Right lobe of liver (tissue), 6 donors: Measurements from ENCODE around the gene ZNF286A. TPM values are rescaled to one million over a fixed set of nuclear protein-coding genes. Genes with fewer than 3 reads are reported as not detected.

Source experiments
- ATAC-seq, 4 donors: fragments of 200-7000 bp; cut with Tn5 transposase; one replicate each; pipeline ENCODE4 v1.9.1; 2020; ENCODE audit warnings: mild to moderate bottlenecking in 4 of 4, moderate library complexity in 4 of 4
- DNase-seq, 3 donors: peaks; one replicate each; pipeline ENCODE4 v3.0.0-alpha.2; 2020
- H3K27ac ChIP-seq, 3 donors: fragments of 200-600 bp; one replicate each; pipeline ENCODE4 v1.8.0; 2022
- H3K27me3 ChIP-seq, 2 donors: fragments of 200-600 bp; one replicate each; pipeline ENCODE4 v1.8.0; 2022
- H3K36me3 ChIP-seq, 4 donors: fragments of 200-600 bp; sonication (generic) in 1 of 4; one replicate each; pipeline versions ENCODE4 v1.5.1 to v1.8.0; 2017 to 2022; ENCODE audit warnings: control low read depth in 1 of 4
- H3K4me1 ChIP-seq, 4 donors: fragments of 200-600 bp; sonication (generic) in 1 of 4; one replicate each; pipeline versions ENCODE4 v1.5.1 to v1.8.0; 2017 to 2022; ENCODE audit warnings: control low read depth in 1 of 4
- H3K4me3 ChIP-seq, 3 donors: fragments of 200-600 bp; one replicate each; pipeline ENCODE4 v1.8.0; 2022
- H3K9me3 ChIP-seq, 4 donors: fragments of 200-600 bp; sonication (generic) in 1 of 4; one replicate each; pipeline versions ENCODE4 v1.5.1 to v1.8.0; 2017 to 2022; ENCODE audit warnings: control low read depth in 1 of 4
- POLR2A ChIP-seq: fragments of 450-650 bp; IDR thresholded peaks from one replicate; pipeline ENCODE4 v1.6.1; 2017; ENCODE audit warnings: antibody characterized with exemption, mild to moderate bottlenecking
- WGBS: methylation state at CpG from one replicate; pipeline ENCODE4 v1.1.6; 2018; ENCODE audit warnings: low coverage, low lambda C conversion rate; ENCODE audit not compliant: insufficient coverage; ENCODE audit errors: missing lambda C conversion rate; 5-methylcytosine and 5-hydroxymethylcytosine counted together
- intact Hi-C, 2 donors: fragments of 100-400 bp; cut with DNase I; formaldehyde crosslinking; loops; one replicate each; pipeline versions ENCODE4 v1.11.2 to v1.14.1; 2022
- total RNA-seq, 6 experiments: library from RNA; depleted of rRNA in 2 of 6; stranded (reverse); fragments of >200 nt in 2 of 6; fragmentation: NEBNext Ultra II Directional in 3 of 6; extraction: Animal tissue kit (Norgen Biotek cat#: 25700) in 3 of 6; gene quantifications; one replicate each; pipeline versions ENCODE4 v1.1.0 to v1.2.4, GENCODE V29; 2016 to 2023
- TF ChIP-seq, protein P1 (sequence below), 4 donors: fragments of 200-600 bp in 3 of 4; fragments of 450-650 bp in 1 of 4; IDR thresholded peaks; one replicate each; pipeline versions ENCODE4 v1.5.1 to v1.8.0; 2016 to 2022; ENCODE audit warnings: antibody characterized with exemption in 4 of 4, mild to moderate bottlenecking in 2 of 4
- donor health status: DM: no; HTN: yes; CAD: no.
- donor health status: DM: no; HTN: no; CAD: no.
- donor health status: DM: no; HTN: no; CAD: no.
- donor health status: DM: no; HTN: yes; CAD: no.
- donor health status: DM: no; HTN: yes; CAD: no.

Gene ZNF286A
- total RNA-seq, 6 experiments from 2014 or later, result 2.9 to 8.4 (median 4.3) TPM

DNA sequence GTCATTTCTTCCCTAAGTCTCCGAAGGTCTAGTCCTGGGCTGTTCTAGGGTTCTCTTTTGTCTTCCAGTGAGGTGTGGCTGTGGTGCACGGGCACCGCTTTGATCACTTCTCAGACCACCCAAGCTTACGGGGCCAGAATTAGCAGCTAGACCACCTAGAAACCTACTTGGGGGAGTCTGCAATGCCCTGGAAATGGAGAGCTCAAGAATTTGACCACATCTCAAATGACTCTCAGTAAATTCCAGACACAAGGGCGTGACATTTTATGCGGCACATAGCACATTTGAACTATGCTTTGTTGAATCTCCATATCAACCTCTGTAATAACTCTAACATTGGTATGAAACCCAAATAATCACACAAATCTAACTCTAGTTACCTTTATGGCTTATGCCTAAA, 40.3 kb upstream of the ZNF286A start:
- Histone ChIP-seq H3K27me3 (no peaks in the 10 kb centered on the region), H3K27ac (no peak overlapping the region), H3K36me3 (no peaks in the 10 kb centered on the region), H3K9me3 (no peaks in the 10 kb centered on the region), H3K4me3 (no peak overlapping the region), H3K4me1 (no peaks in the 10 kb centered on the region)
- 100% methylated on average over 1 of the region's 6 CpGs for WGBS
- no peak for ATAC-seq
- intact Hi-C loops, result no loop called here
- no peak for DNase-seq
- TF ChIP-seq, protein P1, sequence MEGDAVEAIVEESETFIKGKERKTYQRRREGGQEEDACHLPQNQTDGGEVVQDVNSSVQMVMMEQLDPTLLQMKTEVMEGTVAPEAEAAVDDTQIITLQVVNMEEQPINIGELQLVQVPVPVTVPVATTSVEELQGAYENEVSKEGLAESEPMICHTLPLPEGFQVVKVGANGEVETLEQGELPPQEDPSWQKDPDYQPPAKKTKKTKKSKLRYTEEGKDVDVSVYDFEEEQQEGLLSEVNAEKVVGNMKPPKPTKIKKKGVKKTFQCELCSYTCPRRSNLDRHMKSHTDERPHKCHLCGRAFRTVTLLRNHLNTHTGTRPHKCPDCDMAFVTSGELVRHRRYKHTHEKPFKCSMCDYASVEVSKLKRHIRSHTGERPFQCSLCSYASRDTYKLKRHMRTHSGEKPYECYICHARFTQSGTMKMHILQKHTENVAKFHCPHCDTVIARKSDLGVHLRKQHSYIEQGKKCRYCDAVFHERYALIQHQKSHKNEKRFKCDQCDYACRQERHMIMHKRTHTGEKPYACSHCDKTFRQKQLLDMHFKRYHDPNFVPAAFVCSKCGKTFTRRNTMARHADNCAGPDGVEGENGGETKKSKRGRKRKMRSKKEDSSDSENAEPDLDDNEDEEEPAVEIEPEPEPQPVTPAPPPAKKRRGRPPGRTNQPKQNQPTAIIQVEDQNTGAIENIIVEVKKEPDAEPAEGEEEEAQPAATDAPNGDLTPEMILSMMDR (IDR thresholded peaks at IDR 0.05), result no peak
- TF ChIP-seq POLR2A, result no peak

GRCh38 chr17:15659663-15660062, 39.9 kb upstream of the ZNF286A start:
- Histone ChIP-seq H3K27ac (no peak overlapping the region), H3K4me1 (no peaks in the 10 kb centered on the region), H3K4me3 (no peak overlapping the region), H3K36me3 (no peaks in the 10 kb centered on the region), H3K27me3 (no peaks in the 10 kb centered on the region), H3K9me3 (no peaks in the 10 kb centered on the region)
- intact Hi-C loops, result no loop called here
- 84% methylated on average over 4 of the region's 4 CpGs for WGBS
- DNase-seq (no peak), ATAC-seq (no peak)
- no peak for TF ChIP-seq POLR2A
- TF ChIP-seq, protein P1 (IDR thresholded peaks at IDR 0.05), result no peak

DNA sequence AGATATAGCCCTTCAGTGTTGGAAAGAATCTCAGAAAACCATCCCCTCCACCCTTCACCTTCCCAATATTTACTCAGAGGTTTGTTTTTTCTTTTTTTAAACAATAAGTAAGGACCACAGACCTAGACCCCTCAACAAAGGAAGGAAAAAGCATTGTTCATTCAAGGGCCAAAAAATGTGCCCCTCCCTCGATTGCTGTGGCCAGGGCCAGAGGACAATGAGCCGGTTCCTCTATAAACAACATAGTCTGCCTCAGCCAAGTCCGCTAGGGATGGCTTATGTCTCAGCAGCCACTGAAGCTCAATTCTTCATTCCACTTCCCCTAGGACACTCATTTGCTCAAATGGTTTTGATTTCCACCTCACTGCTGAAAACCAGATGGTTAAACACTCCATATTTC, 39.5 kb upstream of the ZNF286A start:
- Histone ChIP-seq H3K4me1 (no peaks in the 10 kb centered on the region), H3K4me3 (no peak overlapping the region), H3K9me3 (no peaks in the 10 kb centered on the region), H3K36me3 (no peaks in the 10 kb centered on the region), H3K27me3 (no peaks in the 10 kb centered on the region), H3K27ac (no peak overlapping the region)
- DNase-seq (no peak), ATAC-seq (no peak)
- WGBS, result 84% methylated on average over 3 of the region's 3 CpGs
- TF ChIP-seq, protein P1 (IDR thresholded peaks at IDR 0.05), result no peak
- TF ChIP-seq POLR2A, result no peak
- intact Hi-C loops, result no loop called here

- 89% methylated on average over 3 of the region's 3 CpGs for WGBS
- no peak for ATAC-seq
- intact Hi-C loops, result no loop called here
These were observed 36.9 kb upstream of the ZNF286A start for GRCh38 chr17:15662681-15663080.

More at GRCh38 chr17:15662681-15663080, 36.9 kb upstream of the ZNF286A start:
- no peaks in the 10 kb centered on the region for H3K9me3 ChIP-seq
- H3K27me3 ChIP-seq, result no peaks in the 10 kb centered on the region
- no peak overlapping the region for H3K27ac ChIP-seq
- no peak for DNase-seq
- no peak overlapping the region for H3K4me3 ChIP-seq
- H3K36me3 ChIP-seq, result no peaks in the 10 kb centered on the region
- no peaks in the 10 kb centered on the region for H3K4me1 ChIP-seq
- TF ChIP-seq POLR2A, result no peak
- TF ChIP-seq, protein P1 (IDR thresholded peaks at IDR 0.05), result no peak
